ENCODE data around the gene GRAMD1B.

DNA sequence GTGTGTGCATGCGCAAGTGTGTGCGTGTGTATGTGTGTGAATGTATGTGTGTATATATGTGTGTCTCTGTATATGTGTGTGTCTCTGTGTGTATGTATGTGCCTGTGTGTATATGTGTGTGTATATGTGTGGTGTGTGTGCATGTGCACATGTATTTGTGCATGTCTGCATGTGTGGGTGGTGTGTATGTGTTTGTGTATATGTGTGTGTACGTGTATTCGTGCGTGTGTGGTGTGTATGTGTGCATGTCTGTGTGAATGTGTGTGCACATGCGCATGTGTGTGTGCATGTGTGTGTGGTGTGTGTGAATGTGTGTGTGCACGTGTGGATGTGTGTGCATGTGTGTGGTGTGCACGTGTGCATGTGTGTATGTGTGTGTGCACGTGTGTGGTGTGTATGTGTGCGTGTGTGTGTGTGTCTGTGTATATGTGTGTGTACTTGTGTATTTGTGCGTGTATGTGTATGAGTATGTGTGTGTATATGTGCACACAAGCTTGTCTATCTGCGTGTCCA is 153.0 kb downstream of the GRAMD1B start:
- TF ChIP-seq, protein P1, sequence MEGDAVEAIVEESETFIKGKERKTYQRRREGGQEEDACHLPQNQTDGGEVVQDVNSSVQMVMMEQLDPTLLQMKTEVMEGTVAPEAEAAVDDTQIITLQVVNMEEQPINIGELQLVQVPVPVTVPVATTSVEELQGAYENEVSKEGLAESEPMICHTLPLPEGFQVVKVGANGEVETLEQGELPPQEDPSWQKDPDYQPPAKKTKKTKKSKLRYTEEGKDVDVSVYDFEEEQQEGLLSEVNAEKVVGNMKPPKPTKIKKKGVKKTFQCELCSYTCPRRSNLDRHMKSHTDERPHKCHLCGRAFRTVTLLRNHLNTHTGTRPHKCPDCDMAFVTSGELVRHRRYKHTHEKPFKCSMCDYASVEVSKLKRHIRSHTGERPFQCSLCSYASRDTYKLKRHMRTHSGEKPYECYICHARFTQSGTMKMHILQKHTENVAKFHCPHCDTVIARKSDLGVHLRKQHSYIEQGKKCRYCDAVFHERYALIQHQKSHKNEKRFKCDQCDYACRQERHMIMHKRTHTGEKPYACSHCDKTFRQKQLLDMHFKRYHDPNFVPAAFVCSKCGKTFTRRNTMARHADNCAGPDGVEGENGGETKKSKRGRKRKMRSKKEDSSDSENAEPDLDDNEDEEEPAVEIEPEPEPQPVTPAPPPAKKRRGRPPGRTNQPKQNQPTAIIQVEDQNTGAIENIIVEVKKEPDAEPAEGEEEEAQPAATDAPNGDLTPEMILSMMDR (IDR thresholded peaks at IDR 0.05; ENCODE audit: insufficient read depth, low read length) = no peak
- TF ChIP-seq REST (IDR thresholded peaks at IDR 0.05; ENCODE audit: insufficient replicate concordance, low read depth) (no peak), POLR2AphosphoS5 (IDR thresholded peaks at IDR 0.05; ENCODE audit: low read depth) (no peak), GABPA (IDR thresholded peaks at IDR 0.05; ENCODE audit: low read depth) (no peak), SPI1 (IDR thresholded peaks at IDR 0.05; ENCODE audit: borderline replicate concordance, low read depth) (no peak)
